ENCODE data around the gene JMJD7.

DNA sequence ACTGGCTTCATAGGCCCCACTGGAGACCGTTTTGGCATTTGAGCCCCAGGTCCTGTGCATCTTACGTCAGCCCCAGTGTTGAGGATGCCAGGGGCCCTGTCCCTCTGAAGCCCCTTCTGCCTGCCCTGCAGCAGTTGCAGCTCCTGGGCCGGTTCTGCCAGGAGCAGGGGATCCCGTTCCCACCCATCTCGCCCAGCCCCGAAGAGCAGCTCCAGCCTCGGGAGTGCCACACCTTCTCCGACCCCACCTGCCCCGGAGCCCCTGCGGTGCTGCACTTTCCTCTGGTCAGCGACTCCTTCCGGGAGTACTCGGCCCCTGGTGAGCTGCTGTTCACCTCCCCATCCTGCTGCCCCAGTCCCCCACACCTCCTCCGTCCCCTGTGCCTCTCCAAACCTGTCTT lies 19.3 kb downstream of the JMJD7 start:
- TF ChIP-seq, protein P1, sequence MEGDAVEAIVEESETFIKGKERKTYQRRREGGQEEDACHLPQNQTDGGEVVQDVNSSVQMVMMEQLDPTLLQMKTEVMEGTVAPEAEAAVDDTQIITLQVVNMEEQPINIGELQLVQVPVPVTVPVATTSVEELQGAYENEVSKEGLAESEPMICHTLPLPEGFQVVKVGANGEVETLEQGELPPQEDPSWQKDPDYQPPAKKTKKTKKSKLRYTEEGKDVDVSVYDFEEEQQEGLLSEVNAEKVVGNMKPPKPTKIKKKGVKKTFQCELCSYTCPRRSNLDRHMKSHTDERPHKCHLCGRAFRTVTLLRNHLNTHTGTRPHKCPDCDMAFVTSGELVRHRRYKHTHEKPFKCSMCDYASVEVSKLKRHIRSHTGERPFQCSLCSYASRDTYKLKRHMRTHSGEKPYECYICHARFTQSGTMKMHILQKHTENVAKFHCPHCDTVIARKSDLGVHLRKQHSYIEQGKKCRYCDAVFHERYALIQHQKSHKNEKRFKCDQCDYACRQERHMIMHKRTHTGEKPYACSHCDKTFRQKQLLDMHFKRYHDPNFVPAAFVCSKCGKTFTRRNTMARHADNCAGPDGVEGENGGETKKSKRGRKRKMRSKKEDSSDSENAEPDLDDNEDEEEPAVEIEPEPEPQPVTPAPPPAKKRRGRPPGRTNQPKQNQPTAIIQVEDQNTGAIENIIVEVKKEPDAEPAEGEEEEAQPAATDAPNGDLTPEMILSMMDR (conservative IDR thresholded peaks at IDR 0.05): no peak
- no peak for TF ChIP-seq EZH2 (IDR thresholded peaks at IDR 0.05; ENCODE audit: low read depth)
